ENCODE data around the gene RNF114.
"Not testable (repeated sequence)": the region's sequence is repeated elsewhere in the genome, so short reads cannot be mapped to it uniquely, and the experiment has no call there.

RNF114 gene

DNA sequence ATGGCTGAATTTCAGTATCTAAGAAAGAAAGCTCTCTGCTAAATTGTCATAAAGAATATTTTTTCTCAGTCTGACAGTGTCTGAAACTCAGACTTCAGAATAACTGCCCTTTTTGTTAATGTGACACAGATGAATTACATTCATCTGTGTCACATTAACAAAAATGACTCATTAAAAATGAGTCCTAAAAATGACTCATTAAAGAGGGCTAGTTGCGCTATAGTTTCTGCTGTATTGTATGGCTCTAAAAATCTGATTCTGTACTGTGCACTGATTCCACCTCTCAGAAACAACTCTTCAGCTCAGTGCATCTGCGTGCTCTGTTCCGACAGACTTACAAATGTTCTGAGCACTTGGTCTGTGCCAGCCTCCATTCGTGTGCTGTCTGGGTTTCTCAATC, 15.0 kb downstream of the RNF114 start:
- TF ChIP-seq CTCF (IDR thresholded peaks at IDR 0.05): no peak
- Mint-ChIP-seq H3K9me3 (no peaks in the 10 kb centered on the region), H3K36me3 (ENCODE audit: low read depth) (peaks cover 77% of the 10 kb centered on the region), H3K27me3 (ENCODE audit: low read depth, poor library complexity) (peaks cover 3% of the 10 kb centered on the region), H3K4me3 (no peak overlapping the region), H3K4me1 (no peaks in the 10 kb centered on the region), H3K27ac (no peak overlapping the region)
- DNase-seq: no peak

GRCh38 chr20:49955167-49955566, 19.0 kb downstream of the RNF114 start:
- TF ChIP-seq CTCF (IDR thresholded peaks at IDR 0.05): no peak
- Mint-ChIP-seq H3K36me3 (ENCODE audit: low read depth) (peaks cover 80% of the 10 kb centered on the region), H3K4me1 (no peaks in the 10 kb centered on the region), H3K27ac (peak overlapping the region; percentile 58), H3K9me3 (peaks cover 4% of the 10 kb centered on the region), H3K4me3 (no peak overlapping the region), H3K27me3 (ENCODE audit: low read depth, poor library complexity) (no peaks in the 10 kb centered on the region)
- DNase-seq: no peak

GRCh38 chr20:49955830-49956396, 19.7 kb downstream of the RNF114 start:
- H3K4me3 Mint-ChIP-seq; H3K27ac Mint-ChIP-seq; DNase-seq; H3K27me3 Mint-ChIP-seq (ENCODE audit: low read depth, poor library complexity); H3K9me3 Mint-ChIP-seq; H3K4me1 Mint-ChIP-seq: not testable (repeated sequence)
- H3K36me3 Mint-ChIP-seq (ENCODE audit: low read depth): peaks cover 78% of the 10 kb centered on the region

DNA sequence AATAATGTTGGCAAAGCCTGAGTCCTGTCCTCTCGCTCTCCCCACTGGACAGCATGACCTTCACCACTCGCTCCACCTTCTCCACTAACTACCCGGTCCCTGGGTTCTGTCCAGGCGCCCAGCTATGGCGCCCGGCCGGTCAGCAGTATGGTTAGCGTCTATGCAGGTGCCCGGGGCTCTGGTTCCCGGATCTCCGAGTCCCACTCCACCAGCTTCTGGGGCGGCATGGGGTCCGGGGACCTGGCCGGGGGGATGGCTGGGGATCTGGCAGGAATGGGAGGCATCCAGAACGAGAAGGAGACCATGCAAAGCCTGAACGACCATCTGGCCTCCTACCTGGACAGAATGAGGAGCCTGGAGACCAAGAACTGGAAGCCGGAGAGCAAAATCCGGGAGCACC, 20.5 kb downstream of the RNF114 start:
- no peaks in the 10 kb centered on the region for H3K4me1 Mint-ChIP-seq
- H3K36me3 Mint-ChIP-seq (ENCODE audit: low read depth): peaks cover 80% of the 10 kb centered on the region
- no peak overlapping the region for H3K27ac Mint-ChIP-seq
- no peak overlapping the region for H3K4me3 Mint-ChIP-seq
- peaks cover 3% of the 10 kb centered on the region for H3K27me3 Mint-ChIP-seq (ENCODE audit: low read depth, poor library complexity)
- DNase-seq: no peak
- peaks cover 11% of the 10 kb centered on the region for H3K9me3 Mint-ChIP-seq
- TF ChIP-seq CTCF (IDR thresholded peaks at IDR 0.05): no peak

GRCh38 chr20:49957089-49957938, 21.1 kb downstream of the RNF114 start:
- H3K4me3 Mint-ChIP-seq; H3K4me1 Mint-ChIP-seq; DNase-seq; H3K27ac Mint-ChIP-seq; H3K27me3 Mint-ChIP-seq (ENCODE audit: low read depth, poor library complexity): not testable (repeated sequence)
- H3K36me3 Mint-ChIP-seq (ENCODE audit: low read depth): peaks cover 80% of the 10 kb centered on the region
- peaks cover 17% of the 10 kb centered on the region for H3K9me3 Mint-ChIP-seq

- Mint-ChIP-seq H3K27ac (no peak overlapping the region), H3K4me1 (peaks cover 6% of the 10 kb centered on the region)
Measured at GRCh38 chr20:49961413-49961812, 25.2 kb downstream of the RNF114 start.

More at GRCh38 chr20:49961413-49961812, 25.2 kb downstream of the RNF114 start:
- Mint-ChIP-seq H3K9me3 (peaks cover 17% of the 10 kb centered on the region), H3K4me3 (no peak overlapping the region), H3K36me3 (ENCODE audit: low read depth) (peaks cover 66% of the 10 kb centered on the region), H3K27me3 (ENCODE audit: low read depth, poor library complexity) (peaks cover 3% of the 10 kb centered on the region)
- no peak for DNase-seq
- no peak for TF ChIP-seq CTCF (IDR thresholded peaks at IDR 0.05)
